ENCODE data around the gene CD55. TPM values are rescaled to one million over a fixed set of nuclear protein-coding genes. Genes with fewer than 3 reads are reported as not detected.

CD55 gene
- total RNA-seq, 1 experiment from 2014 or later, result 75.4 TPM

GRCh38 chr1:207333009-207333600 is 11.6 kb downstream of the CD55 start:
- DNase-seq (ENCODE audit: low read depth, low spot score), result no peak
- intact Hi-C loops (cut with micrococcal nuclease), result no loop called here
- Histone ChIP-seq H3K4me2 (ENCODE audit: low read length) (no peak overlapping the region), H3K9ac (ENCODE audit: low read length) (no peak overlapping the region), H3K36me3 (ENCODE audit: control insufficient read depth in 1 of 2, insufficient read depth in 2 of 2, low read length in 2 of 2) (peaks cover 3 to 28% of the 10 kb centered on the region in 2 experiments; a peak in 2 of 4 replicates), H3K9me2 (ENCODE audit: insufficient read depth) (no peaks in the 10 kb centered on the region), H3K79me2 (ENCODE audit: insufficient read depth, low read length) (no peaks in the 10 kb centered on the region), H3K4me1 (ENCODE audit: control insufficient read depth in 1 of 2, insufficient read depth in 2 of 2, low read length in 2 of 2) (no peaks in the 10 kb centered on the region), H4K20me1 (ENCODE audit: insufficient read depth) (no peaks in the 10 kb centered on the region), H3K27me3 (ENCODE audit: insufficient read depth, low read length) (no peaks in the 10 kb centered on the region), H2AFZ (ENCODE audit: low read depth, low read length, poor library complexity, severe bottlenecking) (no peak overlapping the region), H3K27ac (ENCODE audit: low read depth, low read length) (no peak overlapping the region), H3K9me3 (ENCODE audit: control insufficient read depth in 1 of 2, insufficient read depth in 1 of 2, low read depth in 1 of 2, low read length in 2 of 2) (no peaks in the 10 kb centered on the region), H3K4me3 (replicated peaks in 1 of 2; ENCODE audit: low read depth in 1 of 2, low read length in 2 of 2) (no peak overlapping the region)
- RAD21 ChIA-PET (ENCODE audit: low non-redundant PET in 1 of 2, low total read pairs in 2 of 2, uncharacterized antibody in 2 of 2, unreplicated experiment in 2 of 2), result no interaction called here
- CTCF ChIA-PET, result no interaction called here
- no TSS peak for BruUV-seq (replicated peaks)
- ATAC-seq, result no peak
- POLR2A ChIA-PET, result no interaction called here
- no peak for TF ChIP-seq EZH2 (IDR thresholded peaks at IDR 0.05)
- no peak for TF ChIP-seq REST (IDR thresholded peaks at IDR 0.05; ENCODE audit: low read depth)

GRCh38 chr1:207333620-207334019 is 12.1 kb downstream of the CD55 start:
- H3K4me1 ChIP-seq (ENCODE audit: control insufficient read depth in 1 of 2, insufficient read depth in 2 of 2, low read length in 2 of 2), result no peaks in the 10 kb centered on the region
- H4K20me1 ChIP-seq (ENCODE audit: insufficient read depth), result no peaks in the 10 kb centered on the region
- intact Hi-C loops (cut with micrococcal nuclease), result no loop called here
- no peak for TF ChIP-seq MAX (IDR thresholded peaks at IDR 0.05)
- no peak for TF ChIP-seq CTCF (IDR thresholded peaks at IDR 0.05 in 2 of 3, conservative IDR thresholded peaks at IDR 0.05 in 1 of 3; ENCODE audit: borderline replicate concordance in 1 of 3, insufficient read depth in 1 of 3, low read depth in 2 of 3, low read length in 2 of 3)
- TF ChIP-seq ATF3 (IDR thresholded peaks at IDR 0.05), result no peak
- TF ChIP-seq JUND (IDR thresholded peaks at IDR 0.05), result no peak
- no peak for TF ChIP-seq CEBPB (IDR thresholded peaks at IDR 0.05; ENCODE audit: low read depth)
- TF ChIP-seq POLR2AphosphoS5 (IDR thresholded peaks at IDR 0.05; ENCODE audit: low read depth, low read length), result no peak
- no peak for TF ChIP-seq RAD21 (IDR thresholded peaks at IDR 0.05; ENCODE audit: low read depth)
- no peak for TF ChIP-seq ZFX (IDR thresholded peaks at IDR 0.05)
- no peak for TF ChIP-seq ZBTB33 (IDR thresholded peaks at IDR 0.05; ENCODE audit: extremely low read depth, insufficient replicate concordance, low read length)
- no peak for TF ChIP-seq POLR2A (IDR thresholded peaks at IDR 0.05; ENCODE audit: borderline replicate concordance, extremely low read depth, insufficient read depth, insufficient read length)

More at GRCh38 chr1:207333620-207334019, 12.1 kb downstream of the CD55 start:
- ATAC-seq (no peak), DNase-seq (ENCODE audit: low read depth, low spot score) (no peak)
- Histone ChIP-seq H3K9ac (ENCODE audit: low read length) (no peak overlapping the region), H3K4me2 (ENCODE audit: low read length) (no peak overlapping the region), H3K79me2 (ENCODE audit: insufficient read depth, low read length) (no peaks in the 10 kb centered on the region), H3K27me3 (ENCODE audit: insufficient read depth, low read length) (no peaks in the 10 kb centered on the region), H3K9me2 (ENCODE audit: insufficient read depth) (no peaks in the 10 kb centered on the region), H3K4me3 (replicated peaks in 1 of 2; ENCODE audit: low read depth in 1 of 2, low read length in 2 of 2) (no peak overlapping the region), H3K9me3 (ENCODE audit: control insufficient read depth in 1 of 2, insufficient read depth in 1 of 2, low read depth in 1 of 2, low read length in 2 of 2) (no peaks in the 10 kb centered on the region), H2AFZ (ENCODE audit: low read depth, low read length, poor library complexity, severe bottlenecking) (no peak overlapping the region), H3K27ac (ENCODE audit: low read depth, low read length) (no peak overlapping the region), H3K36me3 (ENCODE audit: control insufficient read depth in 1 of 2, insufficient read depth in 2 of 2, low read length in 2 of 2) (peaks cover 3 to 25% of the 10 kb centered on the region in 2 experiments; a peak in 2 of 4 replicates)
- ChIA-PET RAD21 (ENCODE audit: low non-redundant PET in 1 of 2, low total read pairs in 2 of 2, uncharacterized antibody in 2 of 2, unreplicated experiment in 2 of 2) (no interaction called here), POLR2A (interaction anchor here (1.8 kb wide), 1 partner anchor 12 kb away, joined by 12 read pairs; the partner anchor contains the start of gene CD55), CTCF (no interaction called here)
- BruUV-seq (replicated peaks), result no TSS peak
